Testis (tissue), 2 donors: Measurements from ENCODE around the gene IER3IP1.

Experiments
- CTCF ChIP-seq, 3 experiments: fragments of 450-650 bp in 2 of 3; fragments of 200-600 bp in 1 of 3; sonication (generic) in 1 of 3; IDR thresholded peaks; one replicate each; pipeline ENCODE4 v1.5.1; 2016 to 2019; ENCODE audit warnings: antibody characterized with exemption in 3 of 3, mild to moderate bottlenecking in 2 of 3, moderate library complexity in 1 of 3
- POLR2A ChIP-seq: fragments of 450-650 bp; IDR thresholded peaks from one replicate; pipeline ENCODE4 v1.6.1; 2017; ENCODE audit warnings: antibody characterized with exemption, mild to moderate bottlenecking, moderate library complexity

DNA sequence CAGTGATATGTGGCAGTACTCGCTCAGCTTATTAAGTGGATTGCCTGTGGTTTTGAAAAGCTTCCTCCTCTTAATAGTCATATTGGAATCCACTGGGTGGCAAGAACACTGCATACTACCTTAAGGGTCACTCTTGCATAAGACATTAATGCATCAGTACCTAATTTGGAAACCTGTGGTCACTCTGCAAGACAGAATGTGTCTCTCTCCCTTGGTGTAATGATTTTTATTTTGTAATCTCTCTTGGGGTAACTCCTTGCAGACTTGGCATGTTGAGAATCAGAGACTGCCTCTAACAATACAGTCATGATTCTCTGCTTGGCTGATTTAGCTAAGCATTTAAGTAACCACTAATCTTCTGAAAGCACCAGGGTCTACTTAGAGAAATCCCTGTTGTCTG, 33.0 kb upstream of the IER3IP1 start:
- TF ChIP-seq CTCF (IDR thresholded peaks at IDR 0.05) (no peak), POLR2A (no peak)
